MM.1S (cell line): ENCODE measurements around the gene ROPN1L.

Experiments
- DNase-seq: peaks from one replicate; pipeline ENCODE4 v3.0.0-alpha.2; 2015
- H2AFZ ChIP-seq: fragments of 300-600 bp; sonication (generic); 2 replicates; pipeline ENCODE4 v1.6.0; 2016; ENCODE audit warnings: antibody characterized with exemption, low read length
- H3F3A ChIP-seq: fragments of 300-600 bp; sonication (generic); 2 replicates; pipeline ENCODE4 v1.6.1; 2016; ENCODE audit warnings: mild to moderate bottlenecking, antibody characterized with exemption, low read length, moderate library complexity, mixed read lengths; ENCODE audit not compliant: insufficient read depth
- H3K27ac ChIP-seq: fragments of 300-600 bp; sonication (generic); 2 replicates; pipeline ENCODE4 v1.5.1; 2016; ENCODE audit warnings: mild to moderate bottlenecking, low read length
- H3K27me3 ChIP-seq: fragments of 300-600 bp; sonication (generic); replicated peaks from 2 replicates; pipeline ENCODE4 v1.6.0; 2016; ENCODE audit warnings: low read length; ENCODE audit not compliant: insufficient read depth
- H3K36me3 ChIP-seq: fragments of 300-600 bp; sonication (generic); replicated peaks from 2 replicates; pipeline ENCODE4 v1.6.1; 2016; ENCODE audit warnings: mild to moderate bottlenecking, low read length, mixed read lengths; ENCODE audit not compliant: insufficient read depth
- H3K4me1 ChIP-seq: fragments of 300-600 bp; sonication (generic); 2 replicates; pipeline ENCODE4 v1.6.1; 2016; ENCODE audit warnings: low read length, mixed read lengths
- H3K4me2 ChIP-seq: fragments of 300-600 bp; sonication (generic); 2 replicates; pipeline ENCODE4 v1.6.0; 2016; ENCODE audit warnings: low read depth, low read length
- H3K4me3 ChIP-seq: fragments of 300-600 bp; sonication (generic); 2 replicates; pipeline ENCODE4 v1.5.1; 2016; ENCODE audit warnings: low read length, mixed read lengths
- H3K79me2 ChIP-seq: fragments of 300-600 bp; sonication (generic); 2 replicates; pipeline ENCODE4 v1.6.1; 2016; ENCODE audit warnings: mixed run types, low read length, mixed read lengths
- H3K9ac ChIP-seq: fragments of 300-600 bp; sonication (generic); 2 replicates; pipeline ENCODE4 v1.6.1; 2016; ENCODE audit warnings: low read length, mixed read lengths
- H3K9me2 ChIP-seq: fragments of 300-600 bp; sonication (generic); replicated peaks from 2 replicates; pipeline ENCODE4 v1.6.1; 2016; ENCODE audit warnings: mild to moderate bottlenecking, low read length, mixed read lengths; ENCODE audit not compliant: insufficient read depth
- H3K9me3 ChIP-seq: fragments of 300-600 bp; sonication (generic); replicated peaks from 2 replicates; pipeline ENCODE4 v1.6.1; 2016; ENCODE audit warnings: mild to moderate bottlenecking, low read length, mixed read lengths; ENCODE audit not compliant: insufficient read depth
- H4K20me1 ChIP-seq: fragments of 300-600 bp; sonication (generic); 2 replicates; pipeline ENCODE4 v1.6.1; 2016; ENCODE audit warnings: mild to moderate bottlenecking, low read length, moderate library complexity, mixed read lengths; ENCODE audit not compliant: insufficient read depth
- EZH2 ChIP-seq: fragments of 300-600 bp; sonication (generic); optimal IDR thresholded peaks from 2 replicates; pipeline ENCODE3; 2017; ENCODE audit warnings: low read depth, mild to moderate bottlenecking, antibody characterized with exemption, low read length, mixed read lengths
- EZH2phosphoT487 ChIP-seq: fragments of 300-600 bp; sonication (generic); IDR thresholded peaks from 2 replicates; pipeline ENCODE4 v1.6.1; 2018; ENCODE audit warnings: antibody characterized with exemption, low read length
- TF ChIP-seq, protein P1 (sequence below): fragments of 300-600 bp; sonication (generic); IDR thresholded peaks from 2 replicates; pipeline ENCODE4 v1.5.1; 2016; ENCODE audit warnings: antibody characterized with exemption, low read length, mixed read lengths

ROPN1L gene

DNA sequence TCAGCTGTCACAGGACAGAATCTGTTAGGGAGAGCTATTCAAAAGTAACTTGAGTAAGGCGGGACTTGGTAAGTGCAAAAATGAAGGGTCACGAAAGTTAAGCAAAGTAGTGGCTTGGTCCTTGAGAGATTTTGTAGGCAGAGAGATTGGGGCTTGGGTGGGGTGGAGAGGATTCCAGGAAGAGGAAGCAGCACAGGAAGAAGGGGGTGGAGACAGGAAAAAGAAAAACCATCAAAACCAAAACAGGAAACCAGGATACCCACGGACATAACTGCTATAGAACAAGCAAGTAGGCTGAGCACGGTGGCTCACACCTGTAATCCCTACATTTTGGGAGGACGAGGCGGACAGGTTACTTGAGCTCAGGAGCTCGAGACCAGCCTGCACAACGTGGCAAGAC, 3.7 kb downstream of the ROPN1L start:
- Histone ChIP-seq H3K9me3 (no peaks in the 10 kb centered on the region), H3K4me1 (peaks cover 9% of the 10 kb centered on the region), H3K27ac (no peak overlapping the region)

DNA sequence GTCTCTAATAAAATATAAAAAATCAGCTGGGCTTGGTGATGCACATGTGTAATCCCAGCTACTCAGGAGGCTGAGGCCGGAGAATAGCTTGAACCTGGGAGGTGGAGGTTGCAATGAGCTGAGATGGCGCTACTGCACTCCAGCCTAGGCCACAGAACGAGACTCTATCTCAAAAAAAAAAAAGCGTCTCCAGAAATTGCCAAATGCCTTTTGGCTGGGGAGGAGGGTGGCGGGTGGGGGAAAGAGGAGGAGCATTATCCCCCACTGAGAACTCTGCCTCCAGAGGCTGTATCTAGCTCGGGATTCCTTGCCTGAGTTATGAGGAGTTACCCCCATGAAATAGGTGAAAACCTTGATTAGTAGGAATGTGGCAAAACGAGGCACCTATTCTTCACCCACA, 4.8 kb downstream of the ROPN1L start:
- Histone ChIP-seq H3K4me3 (no peak overlapping the region), H3K27ac (no peak overlapping the region), H4K20me1 (no peaks in the 10 kb centered on the region), H2AFZ (no peak overlapping the region), H3K79me2 (no peaks in the 10 kb centered on the region), H3K9me2 (no peaks in the 10 kb centered on the region), H3F3A (0 out of 2 replicates have a peak, but pooled peaks cover under 1% of the 10 kb centered on the region), H3K27me3 (peaks cover 5% of the 10 kb centered on the region; the same call in 1 of the 2 replicates), H3K36me3 (no peaks in the 10 kb centered on the region), H3K9me3 (no peaks in the 10 kb centered on the region), H3K9ac (no peak overlapping the region), H3K4me2 (no peak overlapping the region), H3K4me1 (peaks cover 5% of the 10 kb centered on the region)
- TF ChIP-seq EZH2 (no peak), EZH2phosphoT487 (no peak)
- TF ChIP-seq, protein P1, sequence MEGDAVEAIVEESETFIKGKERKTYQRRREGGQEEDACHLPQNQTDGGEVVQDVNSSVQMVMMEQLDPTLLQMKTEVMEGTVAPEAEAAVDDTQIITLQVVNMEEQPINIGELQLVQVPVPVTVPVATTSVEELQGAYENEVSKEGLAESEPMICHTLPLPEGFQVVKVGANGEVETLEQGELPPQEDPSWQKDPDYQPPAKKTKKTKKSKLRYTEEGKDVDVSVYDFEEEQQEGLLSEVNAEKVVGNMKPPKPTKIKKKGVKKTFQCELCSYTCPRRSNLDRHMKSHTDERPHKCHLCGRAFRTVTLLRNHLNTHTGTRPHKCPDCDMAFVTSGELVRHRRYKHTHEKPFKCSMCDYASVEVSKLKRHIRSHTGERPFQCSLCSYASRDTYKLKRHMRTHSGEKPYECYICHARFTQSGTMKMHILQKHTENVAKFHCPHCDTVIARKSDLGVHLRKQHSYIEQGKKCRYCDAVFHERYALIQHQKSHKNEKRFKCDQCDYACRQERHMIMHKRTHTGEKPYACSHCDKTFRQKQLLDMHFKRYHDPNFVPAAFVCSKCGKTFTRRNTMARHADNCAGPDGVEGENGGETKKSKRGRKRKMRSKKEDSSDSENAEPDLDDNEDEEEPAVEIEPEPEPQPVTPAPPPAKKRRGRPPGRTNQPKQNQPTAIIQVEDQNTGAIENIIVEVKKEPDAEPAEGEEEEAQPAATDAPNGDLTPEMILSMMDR = no peak
- DNase-seq = no peak

More for the DNA sequence above, 3.7 kb downstream of the ROPN1L start:
- Histone ChIP-seq H4K20me1 (no peaks in the 10 kb centered on the region), H3F3A (peaks cover 8% of the 10 kb centered on the region; the same call in 1 of the 2 replicates), H3K4me2 (no peak overlapping the region), H2AFZ (no peak overlapping the region), H3K36me3 (no peaks in the 10 kb centered on the region), H3K27me3 (peaks cover 5% of the 10 kb centered on the region; the same call in 1 of the 2 replicates), H3K79me2 (no peaks in the 10 kb centered on the region), H3K9ac (no peak overlapping the region), H3K4me3 (no peak overlapping the region), H3K9me2 (no peaks in the 10 kb centered on the region)
- TF ChIP-seq EZH2phosphoT487 = no peak
- TF ChIP-seq EZH2 = no peak
- TF ChIP-seq, protein P1 = no peak
- DNase-seq = no peak

DNA sequence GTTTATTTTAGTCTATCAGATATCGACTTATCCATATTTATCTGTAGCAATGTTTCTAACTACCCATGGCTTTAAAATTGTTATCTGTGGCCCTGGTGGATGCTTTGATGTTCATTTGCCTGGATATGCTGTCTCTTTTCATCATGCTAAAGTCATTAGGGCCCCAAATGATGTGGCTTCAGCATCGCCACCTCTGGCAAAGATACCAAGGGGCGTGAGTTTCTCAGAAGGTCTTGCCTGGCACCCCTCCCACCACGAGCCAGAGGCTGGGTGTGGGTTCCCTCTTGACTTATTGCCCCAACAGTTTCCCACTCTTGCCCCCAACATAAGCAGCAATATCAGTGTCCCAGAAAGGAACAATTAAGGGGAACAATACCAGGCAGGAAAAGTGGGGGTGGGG, 5.4 kb downstream of the ROPN1L start:
- Histone ChIP-seq H4K20me1 (no peaks in the 10 kb centered on the region), H3K79me2 (no peaks in the 10 kb centered on the region), H3K4me3 (no peak overlapping the region), H3K4me1 (peaks cover 5% of the 10 kb centered on the region), H3F3A (no peaks in the 10 kb centered on the region), H2AFZ (no peak overlapping the region), H3K9me2 (no peaks in the 10 kb centered on the region), H3K9ac (no peak overlapping the region), H3K27me3 (peaks cover 5% of the 10 kb centered on the region; the same call in 1 of the 2 replicates), H3K4me2 (no peak overlapping the region), H3K36me3 (no peaks in the 10 kb centered on the region), H3K27ac (no peak overlapping the region), H3K9me3 (no peaks in the 10 kb centered on the region)
- no peak for DNase-seq
- TF ChIP-seq EZH2phosphoT487 = no peak
- TF ChIP-seq, protein P1 = no peak
- no peak for TF ChIP-seq EZH2
